Calu3 (cell line): Measurements from ENCODE around the gene SLIT1. TPM values are rescaled to one million over a fixed set of nuclear protein-coding genes. Genes with fewer than 3 reads are reported as not detected.

ENCODE experiments used
- BruUV-seq: library from RNA; stranded (reverse); fragments of 400-500 nt; replicated peaks from 2 replicates; lab custom pipeline; 2021; lab: Mats Ljungman, UMichigan
- CTCF ChIA-PET: fragments of 300-600 bp; sonication (Branson Sonifier 250); formaldehyde crosslinking; loops from one replicate; lab custom pipeline; 2022; ENCODE audit warnings: antibody characterized with exemption; lab: Charles Lee
- DNase-seq: peaks from one replicate; pipeline ENCODE4 v3.0.0; 2022
- H3K27ac Mint-ChIP-seq: one replicate; pipeline ENCODE4 v1.8.0; 2022; ENCODE audit warnings: mixed read lengths; ENCODE audit not compliant: unreplicated experiment
- H3K27me3 Mint-ChIP-seq: one replicate; pipeline ENCODE4 v1.8.0; 2022; ENCODE audit warnings: mixed read lengths; ENCODE audit not compliant: unreplicated experiment
- H3K36me3 Mint-ChIP-seq: one replicate; pipeline ENCODE4 v1.8.0; 2022; ENCODE audit warnings: mild to moderate bottlenecking, moderate library complexity, mixed read lengths; ENCODE audit not compliant: insufficient read depth, unreplicated experiment
- H3K4me1 Mint-ChIP-seq: one replicate; pipeline ENCODE4 v1.8.0; 2022; ENCODE audit warnings: mild to moderate bottlenecking, low read depth, mixed read lengths; ENCODE audit not compliant: unreplicated experiment
- H3K4me3 Mint-ChIP-seq: one replicate; pipeline ENCODE4 v1.8.0; 2022; ENCODE audit warnings: mild to moderate bottlenecking, low read depth, moderate library complexity, mixed read lengths; ENCODE audit not compliant: unreplicated experiment
- H3K9me3 Mint-ChIP-seq: one replicate; pipeline ENCODE4 v1.8.0; 2022; ENCODE audit warnings: low read depth, mixed read lengths; ENCODE audit not compliant: unreplicated experiment
- intact Hi-C: fragments of 100-400 bp; cut with micrococcal nuclease; formaldehyde crosslinking; loops from one replicate; pipeline ENCODE4 v1.10.0; 2022; ENCODE audit not compliant: unreplicated experiment
- total RNA-seq: library from RNA; stranded (reverse); gene quantifications from 2 replicates; pipeline ENCODE4 v1.2.3, GENCODE V29; 2022
- TF ChIP-seq, protein P1 (sequence below): fragments of 200-600 bp; IDR thresholded peaks from one replicate; pipeline ENCODE4 v1.8.0; 2022; ENCODE audit warnings: antibody characterized with exemption; ENCODE audit not compliant: unreplicated experiment

The SLIT1 gene
- total RNA-seq, 1 experiment from 2014 or later: not detected

DNA sequence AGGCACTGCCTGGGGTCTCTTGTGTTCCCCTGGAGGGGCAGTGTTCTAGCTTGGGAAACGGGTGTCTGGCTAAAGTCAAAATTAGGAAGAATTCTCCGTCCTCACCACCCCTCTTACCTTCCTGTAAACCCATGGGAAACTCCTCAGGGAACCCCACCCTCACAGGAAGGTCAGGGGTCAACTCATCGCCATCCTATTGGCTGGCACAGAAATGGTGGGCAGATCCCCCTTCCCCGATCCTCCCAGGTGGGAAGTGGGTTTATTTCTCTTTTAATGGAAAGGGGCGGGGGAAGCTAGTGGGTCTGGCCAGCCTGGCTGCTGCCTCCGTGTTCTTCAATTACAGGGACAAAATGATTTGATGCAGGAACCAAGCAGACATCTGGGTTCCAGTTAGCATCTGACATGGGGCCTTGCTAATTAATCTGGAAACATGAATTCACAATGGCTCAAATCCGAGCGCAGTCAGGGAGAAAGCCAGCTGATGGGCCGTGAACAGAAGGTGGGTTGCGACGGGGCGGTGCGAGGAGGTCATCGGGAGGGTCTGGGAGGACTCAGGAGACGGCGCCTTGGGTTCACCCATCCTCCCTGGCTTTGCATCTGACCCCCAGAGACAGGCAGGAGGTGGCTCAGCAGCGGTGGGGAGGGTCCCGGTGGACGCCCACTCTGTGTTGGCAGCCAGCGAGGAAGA lies 66.6 kb downstream of the SLIT1 start:
- H3K4me1 Mint-ChIP-seq: no peaks in the 10 kb centered on the region
- intact Hi-C loops: loop anchor here (5.0 to 10.0 kb wide), 2 partner anchors 47 to 84 kb away; no protein-coding TSS in a partner anchor
- BruUV-seq: no TSS peak
- no peaks in the 10 kb centered on the region for H3K9me3 Mint-ChIP-seq
- TF ChIP-seq, protein P1, sequence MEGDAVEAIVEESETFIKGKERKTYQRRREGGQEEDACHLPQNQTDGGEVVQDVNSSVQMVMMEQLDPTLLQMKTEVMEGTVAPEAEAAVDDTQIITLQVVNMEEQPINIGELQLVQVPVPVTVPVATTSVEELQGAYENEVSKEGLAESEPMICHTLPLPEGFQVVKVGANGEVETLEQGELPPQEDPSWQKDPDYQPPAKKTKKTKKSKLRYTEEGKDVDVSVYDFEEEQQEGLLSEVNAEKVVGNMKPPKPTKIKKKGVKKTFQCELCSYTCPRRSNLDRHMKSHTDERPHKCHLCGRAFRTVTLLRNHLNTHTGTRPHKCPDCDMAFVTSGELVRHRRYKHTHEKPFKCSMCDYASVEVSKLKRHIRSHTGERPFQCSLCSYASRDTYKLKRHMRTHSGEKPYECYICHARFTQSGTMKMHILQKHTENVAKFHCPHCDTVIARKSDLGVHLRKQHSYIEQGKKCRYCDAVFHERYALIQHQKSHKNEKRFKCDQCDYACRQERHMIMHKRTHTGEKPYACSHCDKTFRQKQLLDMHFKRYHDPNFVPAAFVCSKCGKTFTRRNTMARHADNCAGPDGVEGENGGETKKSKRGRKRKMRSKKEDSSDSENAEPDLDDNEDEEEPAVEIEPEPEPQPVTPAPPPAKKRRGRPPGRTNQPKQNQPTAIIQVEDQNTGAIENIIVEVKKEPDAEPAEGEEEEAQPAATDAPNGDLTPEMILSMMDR: no peak
- no peak for DNase-seq
- no peak overlapping the region for H3K27ac Mint-ChIP-seq
- H3K27me3 Mint-ChIP-seq: peaks cover 81% of the 10 kb centered on the region
- CTCF ChIA-PET: interaction anchor here (2.5 kb wide), 1 partner anchor 46 kb away, joined by 6 read pairs; no protein-coding TSS in a partner anchor
- H3K36me3 Mint-ChIP-seq: no peaks in the 10 kb centered on the region
- no peak overlapping the region for H3K4me3 Mint-ChIP-seq

DNA sequence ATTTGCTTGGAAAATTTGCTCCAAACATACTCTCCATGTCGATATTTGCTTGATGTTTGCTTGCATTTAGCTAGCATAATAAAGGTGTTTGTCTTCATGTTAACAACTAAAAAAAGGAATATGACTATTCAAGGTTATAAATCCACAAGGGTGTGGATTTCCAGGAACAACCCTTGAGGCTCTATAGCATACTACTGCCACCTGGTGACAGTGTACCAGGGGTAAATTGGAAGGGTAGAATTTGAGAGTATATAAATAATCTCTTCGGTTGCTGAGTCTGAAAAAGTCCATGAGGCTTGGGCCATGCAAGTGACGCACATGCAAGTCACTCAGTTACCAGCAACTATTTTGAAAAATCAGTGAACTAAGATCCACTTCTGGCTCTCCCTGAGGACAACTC lies 68.4 kb downstream of the SLIT1 start:
- Mint-ChIP-seq H3K27me3 (peaks cover 72% of the 10 kb centered on the region), H3K9me3 (no peaks in the 10 kb centered on the region), H3K36me3 (no peaks in the 10 kb centered on the region), H3K27ac (no peak overlapping the region), H3K4me1 (no peaks in the 10 kb centered on the region), H3K4me3 (no peak overlapping the region)
- CTCF ChIA-PET: interaction anchor here (2.5 kb wide), 1 partner anchor 44 kb away, joined by 6 read pairs; no protein-coding TSS in a partner anchor
- TF ChIP-seq, protein P1: peak; percentile 32
- intact Hi-C loops: loop anchor here (5.0 to 10.0 kb wide), 2 partner anchors 45 to 83 kb away; no protein-coding TSS in a partner anchor
- peak; percentile 30 for DNase-seq
- BruUV-seq: no TSS peak

DNA sequence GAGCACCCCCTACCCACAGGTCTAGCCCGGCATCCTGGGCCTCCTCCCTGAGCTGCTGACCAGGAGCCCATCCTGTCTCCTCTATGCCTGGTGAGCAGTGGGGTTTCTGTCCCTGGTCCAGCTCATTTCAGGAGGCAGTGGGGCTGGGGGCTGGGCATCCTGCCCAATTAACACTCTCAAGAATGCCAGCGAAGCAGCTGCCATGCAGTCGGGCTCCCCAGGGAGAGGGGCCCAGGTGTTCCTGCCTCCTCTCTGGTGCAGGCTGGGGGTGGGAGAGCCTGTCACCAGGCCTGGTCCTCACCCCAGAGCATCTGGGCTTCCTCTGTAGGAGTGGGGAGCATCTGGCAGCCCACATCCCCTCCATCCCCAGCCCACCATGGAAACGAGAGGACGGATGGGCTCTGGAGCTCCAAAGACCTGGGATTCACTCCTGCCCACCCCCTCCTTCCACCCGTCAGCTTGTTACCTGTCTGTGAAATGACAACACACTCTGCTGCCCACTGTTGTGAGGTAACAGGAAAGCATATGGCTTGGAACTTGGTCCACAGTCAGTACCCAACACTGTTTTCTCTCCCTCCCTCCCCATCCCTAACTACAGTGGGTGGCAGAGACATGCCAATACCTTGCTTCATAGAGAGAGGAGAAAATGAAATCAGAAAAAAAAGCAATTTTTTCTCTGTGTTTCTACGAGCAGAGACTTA lies 69.1 kb downstream of the SLIT1 start:
- intact Hi-C loops: loop anchor here (5.0 to 10.0 kb wide), 2 partner anchors 44 to 82 kb away; no protein-coding TSS in a partner anchor
- H3K27ac Mint-ChIP-seq: no peak overlapping the region
- CTCF ChIA-PET: interaction anchor here (1.2 to 2.5 kb wide), 2 partner anchors 44 kb away, joined by 3 to 6 read pairs; no protein-coding TSS in a partner anchor

DNA sequence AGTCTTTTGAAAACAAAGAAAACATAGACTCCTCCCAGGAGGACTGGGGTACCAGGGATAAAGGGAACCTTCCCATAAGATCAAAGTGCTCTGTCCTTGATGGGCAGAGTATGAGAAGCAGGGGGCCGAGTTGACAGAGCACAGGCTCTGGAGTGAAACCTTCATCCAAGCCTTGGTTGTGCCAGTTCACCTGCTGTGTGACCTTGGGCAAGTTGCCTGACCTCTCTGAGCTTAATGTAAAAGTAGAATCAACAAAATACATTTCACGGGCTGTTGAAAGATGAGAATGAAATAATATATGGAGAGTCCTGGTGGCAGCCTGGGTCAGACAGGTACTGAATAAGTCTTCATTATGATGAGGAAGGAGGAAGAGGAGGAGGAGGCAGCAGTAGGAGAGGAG lies 69.9 kb downstream of the SLIT1 start:
- intact Hi-C loops: loop anchor here (5.0 to 10.0 kb wide), 2 partner anchors 44 to 81 kb away; no protein-coding TSS in a partner anchor
- H3K36me3 Mint-ChIP-seq: no peaks in the 10 kb centered on the region
- H3K9me3 Mint-ChIP-seq: no peaks in the 10 kb centered on the region
- no TSS peak for BruUV-seq
- TF ChIP-seq, protein P1: no peak
- peaks cover 71% of the 10 kb centered on the region for H3K27me3 Mint-ChIP-seq
- H3K4me1 Mint-ChIP-seq: no peaks in the 10 kb centered on the region
- DNase-seq: no peak
- H3K4me3 Mint-ChIP-seq: no peak overlapping the region
- no peak overlapping the region for H3K27ac Mint-ChIP-seq
- CTCF ChIA-PET: interaction anchor here (1.2 kb wide), 1 partner anchor 43 kb away, joined by 3 read pairs; no protein-coding TSS in a partner anchor

More for the DNA sequence above, 69.1 kb downstream of the SLIT1 start:
- Mint-ChIP-seq H3K9me3 (no peaks in the 10 kb centered on the region), H3K36me3 (no peaks in the 10 kb centered on the region), H3K4me3 (no peak overlapping the region), H3K27me3 (peaks cover 72% of the 10 kb centered on the region), H3K4me1 (no peaks in the 10 kb centered on the region)
- TF ChIP-seq, protein P1: no peak
- BruUV-seq: no TSS peak
- no peak for DNase-seq
